ENCODE measurements around the gene XPNPEP1.

- TF ChIP-seq CTCF (IDR thresholded peaks at IDR 0.05) (no peak), POLR2A (IDR thresholded peaks at IDR 0.05) (no peak)
Measured at GRCh38 chr10:109835257-109835656, 88.1 kb downstream of the XPNPEP1 start.

All from transverse colon (tissue), 3 donors.